ENCODE results near the gene DISP1. TPM values are rescaled to one million over a fixed set of nuclear protein-coding genes. Genes with fewer than 3 reads are reported as not detected.

The DISP1 gene
- total and polyA plus RNA-seq, 8 donors, result 0.87 to 277 (median 4.9) TPM; not detected in 1

DNA sequence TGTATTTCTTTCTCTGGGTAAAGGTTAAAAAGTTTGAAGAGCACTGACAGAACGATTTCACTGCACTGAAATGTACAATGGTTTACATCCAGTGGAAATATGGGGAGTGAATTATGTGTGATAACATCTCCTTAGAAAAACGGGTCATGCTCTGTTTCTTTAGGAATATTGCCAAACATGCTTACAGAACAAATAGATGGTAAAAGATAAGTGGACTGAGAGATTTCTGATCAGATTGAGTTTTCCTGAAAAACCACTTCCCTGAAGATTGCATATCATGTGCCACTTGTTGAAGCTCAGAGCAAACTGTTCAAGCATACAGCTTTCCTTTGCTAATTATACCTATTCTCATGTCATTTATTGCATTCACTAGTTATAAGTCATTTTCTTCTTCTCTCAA is 29.9 kb upstream of the DISP1 start:
- H3K27ac ChIP-seq, result no peak overlapping the region
- 5 to 9% (median 5%) methylated on average over 2 of the region's 2 CpGs for WGBS, 5 donors
- H3K4me1 ChIP-seq, result peaks cover 0 to 13% (median 5%) of the 10 kb centered on the region in 4 donors

GRCh38 chr1:222785529-222785928 is 29.3 kb upstream of the DISP1 start:
- H3K4me1 ChIP-seq, result peaks cover 0 to 13% (median 5%) of the 10 kb centered on the region in 4 donors
- no peaks in the 10 kb centered on the region for H3K9me3 ChIP-seq
- H3K27me3 ChIP-seq, result peaks cover 0 to 3% (median 0%) of the 10 kb centered on the region in 3 donors
- intact Hi-C loops (cut with DNase I; ENCODE audit: low total_unique reads), result no loop called here
- no peaks in the 10 kb centered on the region for H3K36me3 ChIP-seq
- DNase-seq, result no peak
- WGBS, 5 donors, result 64 to 74% (median 68%) methylated on average over 2 of the region's 2 CpGs
- TF ChIP-seq POLR2AphosphoS5 (IDR thresholded peaks at IDR 0.05) (no peak), EP300 (IDR thresholded peaks at IDR 0.05) (no peak), POLR2A (IDR thresholded peaks at IDR 0.05) (no peak)
- TF ChIP-seq, protein P1, sequence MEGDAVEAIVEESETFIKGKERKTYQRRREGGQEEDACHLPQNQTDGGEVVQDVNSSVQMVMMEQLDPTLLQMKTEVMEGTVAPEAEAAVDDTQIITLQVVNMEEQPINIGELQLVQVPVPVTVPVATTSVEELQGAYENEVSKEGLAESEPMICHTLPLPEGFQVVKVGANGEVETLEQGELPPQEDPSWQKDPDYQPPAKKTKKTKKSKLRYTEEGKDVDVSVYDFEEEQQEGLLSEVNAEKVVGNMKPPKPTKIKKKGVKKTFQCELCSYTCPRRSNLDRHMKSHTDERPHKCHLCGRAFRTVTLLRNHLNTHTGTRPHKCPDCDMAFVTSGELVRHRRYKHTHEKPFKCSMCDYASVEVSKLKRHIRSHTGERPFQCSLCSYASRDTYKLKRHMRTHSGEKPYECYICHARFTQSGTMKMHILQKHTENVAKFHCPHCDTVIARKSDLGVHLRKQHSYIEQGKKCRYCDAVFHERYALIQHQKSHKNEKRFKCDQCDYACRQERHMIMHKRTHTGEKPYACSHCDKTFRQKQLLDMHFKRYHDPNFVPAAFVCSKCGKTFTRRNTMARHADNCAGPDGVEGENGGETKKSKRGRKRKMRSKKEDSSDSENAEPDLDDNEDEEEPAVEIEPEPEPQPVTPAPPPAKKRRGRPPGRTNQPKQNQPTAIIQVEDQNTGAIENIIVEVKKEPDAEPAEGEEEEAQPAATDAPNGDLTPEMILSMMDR (IDR thresholded peaks at IDR 0.05), result no peak
- H3K4me3 ChIP-seq, result no peak overlapping the region
- no peak overlapping the region for H3K27ac ChIP-seq

More for the DNA sequence above, 29.9 kb upstream of the DISP1 start:
- intact Hi-C loops (cut with DNase I; ENCODE audit: low total_unique reads), result no loop called here
- no peaks in the 10 kb centered on the region for H3K9me3 ChIP-seq
- H3K4me3 ChIP-seq, result no peak overlapping the region
- H3K36me3 ChIP-seq, result no peaks in the 10 kb centered on the region
- TF ChIP-seq POLR2AphosphoS5 (IDR thresholded peaks at IDR 0.05) (no peak), EP300 (IDR thresholded peaks at IDR 0.05) (no peak), POLR2A (IDR thresholded peaks at IDR 0.05) (no peak)
- TF ChIP-seq, protein P1 (IDR thresholded peaks at IDR 0.05), result no peak
- DNase-seq, result no peak
- H3K27me3 ChIP-seq, result peaks cover 0 to 3% (median 0%) of the 10 kb centered on the region in 3 donors

- TF ChIP-seq, protein P1 (IDR thresholded peaks at IDR 0.05), result no peak
- TF ChIP-seq POLR2AphosphoS5 (IDR thresholded peaks at IDR 0.05) (no peak), EP300 (IDR thresholded peaks at IDR 0.05) (no peak), POLR2A (IDR thresholded peaks at IDR 0.05) (no peak)
- WGBS, 5 donors, result 63 to 86% (median 76%) methylated on average over 1 of the region's 1 CpG
- H3K27ac ChIP-seq, result no peak overlapping the region
- peaks cover 0 to 13% (median 5%) of the 10 kb centered on the region in 4 donors for H3K4me1 ChIP-seq
- H3K27me3 ChIP-seq, result peaks cover 0 to 3% (median 0%) of the 10 kb centered on the region in 3 donors
- intact Hi-C loops (cut with DNase I; ENCODE audit: low total_unique reads), result no loop called here
- no peak overlapping the region for H3K4me3 ChIP-seq
- DNase-seq, result peak in 1 of 2 donors; percentile 35
- no peaks in the 10 kb centered on the region for H3K9me3 ChIP-seq
- no peaks in the 10 kb centered on the region for H3K36me3 ChIP-seq
These were observed 28.7 kb upstream of the DISP1 start for GRCh38 chr1:222786121-222786520.

- no peak for DNase-seq
- WGBS, 5 donors, result 41 to 81% (median 53%) methylated on average over 3 to 4 of the region's 4 CpGs
- no peaks in the 10 kb centered on the region for H3K36me3 ChIP-seq
- intact Hi-C loops (cut with DNase I; ENCODE audit: low total_unique reads), result no loop called here
- H3K9me3 ChIP-seq, result no peaks in the 10 kb centered on the region
- no peaks in the 10 kb centered on the region for H3K27me3 ChIP-seq
- no peak overlapping the region for H3K4me3 ChIP-seq
- H3K27ac ChIP-seq, result no peak overlapping the region
- H3K4me1 ChIP-seq, result peaks cover 0 to 14% (median 7%) of the 10 kb centered on the region in 4 donors
- TF ChIP-seq POLR2A (IDR thresholded peaks at IDR 0.05) (no peak), EP300 (IDR thresholded peaks at IDR 0.05) (no peak), POLR2AphosphoS5 (IDR thresholded peaks at IDR 0.05) (no peak)
- TF ChIP-seq, protein P1 (IDR thresholded peaks at IDR 0.05), result no peak
These were observed 27.1 kb upstream of the DISP1 start for GRCh38 chr1:222787729-222788128.

Measured in stomach (tissue), 9 donors.